HG02763 (cell line): Measurements from ENCODE around the gene NHLRC2.

Experiments used
- ATAC-seq: cut with Tn5 transposase; IDR thresholded peaks from one replicate; pipeline ENCODE4 v1.9.1; 2021; ENCODE audit warnings: mild to moderate bottlenecking, moderate library complexity; ENCODE audit not compliant: unreplicated experiment

NHLRC2 gene

GRCh38 chr10:113907166-113907565 is 52.7 kb downstream of the NHLRC2 start:
- ATAC-seq: no peak

- ATAC-seq: no peak
Observed at GRCh38 chr10:113908236-113908635, 53.8 kb downstream of the NHLRC2 start.

GRCh38 chr10:113911113-113911512 is 56.7 kb downstream of the NHLRC2 start:
- no peak for ATAC-seq

- ATAC-seq: no peak
Observed at GRCh38 chr10:113911839-113912238, 57.4 kb downstream of the NHLRC2 start.

- no peak for ATAC-seq
Observed at GRCh38 chr10:113912582-113912981, 58.1 kb downstream of the NHLRC2 start.

GRCh38 chr10:113914956-113915355 is 60.5 kb downstream of the NHLRC2 start:
- ATAC-seq: no peak

GRCh38 chr10:113915540-113915939 is 61.1 kb downstream of the NHLRC2 start:
- ATAC-seq: no peak

- no peak for ATAC-seq
Observed at GRCh38 chr10:113916053-113916452, 61.6 kb downstream of the NHLRC2 start.

GRCh38 chr10:113917636-113918035 is 63.2 kb downstream of the NHLRC2 start:
- ATAC-seq: no peak

GRCh38 chr10:113920114-113920513 is 65.7 kb downstream of the NHLRC2 start:
- no peak for ATAC-seq

- ATAC-seq: no peak
Observed at GRCh38 chr10:113920875-113921274, 66.4 kb downstream of the NHLRC2 start.

GRCh38 chr10:113921561-113922370 is 67.3 kb downstream of the NHLRC2 start:
- no peak for ATAC-seq

GRCh38 chr10:113922787-113923570 is 68.5 kb downstream of the NHLRC2 start:
- ATAC-seq: no peak

- no peak for ATAC-seq
Observed at GRCh38 chr10:113924186-113924585, 69.7 kb downstream of the NHLRC2 start.

GRCh38 chr10:113924664-113925063 is 70.2 kb downstream of the NHLRC2 start:
- ATAC-seq: no peak

- no peak for ATAC-seq
Observed at GRCh38 chr10:113927440-113927839, 73.0 kb downstream of the NHLRC2 start.

GRCh38 chr10:113928830-113929229 is 74.4 kb downstream of the NHLRC2 start:
- no peak for ATAC-seq

GRCh38 chr10:113929522-113929921 is 75.1 kb downstream of the NHLRC2 start:
- no peak for ATAC-seq

- ATAC-seq: no peak
Observed at GRCh38 chr10:113930482-113931057, 76.1 kb downstream of the NHLRC2 start.

- ATAC-seq: no peak
Observed at GRCh38 chr10:113932854-113933253, 78.4 kb downstream of the NHLRC2 start.

- ATAC-seq: no peak
Observed at GRCh38 chr10:113933894-113934532, 79.6 kb downstream of the NHLRC2 start.
